H9 (cell line): ENCODE results near the gene CD9. TPM values are rescaled to one million over a fixed set of nuclear protein-coding genes. Genes with fewer than 3 reads are reported as not detected.
A peak's percentile ranks its signal among the peaks of the same experiment; 100 is the strongest.

Experiments
- DNase-seq: peaks from one replicate; pipeline ENCODE4 v3.0.0-alpha.2; 2017
- H2AFZ ChIP-seq: one replicate; pipeline ENCODE4 v1.6.1; 2013; ENCODE audit warnings: mild to moderate bottlenecking, low read length, control low read depth, moderate library complexity
- H2AK5ac ChIP-seq: 2 replicates; pipeline ENCODE4 v1.6.1; 2013; ENCODE audit warnings: low read length, control low read depth, mixed read lengths; ENCODE audit not compliant: insufficient read length
- H2BK120ac ChIP-seq: one replicate; pipeline ENCODE4 v1.6.1; 2013; ENCODE audit warnings: low read depth, mild to moderate bottlenecking, low read length, control low read depth, inconsistent platforms; ENCODE audit not compliant: poor library complexity, severe bottlenecking
- H2BK12ac ChIP-seq: 2 replicates; pipeline ENCODE4 v1.6.1; 2013; ENCODE audit warnings: low read length, control low read depth, mixed read lengths, low read depth; ENCODE audit not compliant: insufficient read length
- H2BK15ac ChIP-seq: 2 replicates; pipeline ENCODE4 v1.6.1; 2013; ENCODE audit warnings: low read depth, low read length, control low read depth
- H2BK20ac ChIP-seq: one replicate; pipeline ENCODE4 v1.6.1; 2013; ENCODE audit warnings: low read depth, mild to moderate bottlenecking, low read length, control low read depth, inconsistent platforms; ENCODE audit not compliant: poor library complexity, severe bottlenecking
- H2BK5ac ChIP-seq: 2 replicates; pipeline ENCODE4 v1.6.1; 2013; ENCODE audit warnings: low read length, control low read depth, mixed read lengths; ENCODE audit not compliant: insufficient read length
- H3K14ac ChIP-seq: 2 replicates; pipeline ENCODE4 v1.6.1; 2013; ENCODE audit warnings: low read length, control low read depth; ENCODE audit not compliant: insufficient read depth
- H3K18ac ChIP-seq: 2 replicates; pipeline ENCODE4 v1.6.1; 2013; ENCODE audit warnings: low read depth, mild to moderate bottlenecking, mixed read lengths, low read length, control low read depth; ENCODE audit not compliant: insufficient read length
- H3K23ac ChIP-seq: 2 replicates; pipeline ENCODE4 v1.6.1; 2013; ENCODE audit warnings: low read length, control low read depth, mixed read lengths, low read depth; ENCODE audit not compliant: insufficient read length
- H3K23me2 ChIP-seq: 2 replicates; pipeline ENCODE4 v1.6.1; 2013; ENCODE audit warnings: low read depth, mild to moderate bottlenecking, mixed read lengths, low read length, control low read depth; ENCODE audit not compliant: insufficient read length, poor library complexity, severe bottlenecking
- H3K27ac ChIP-seq: 2 replicates; pipeline ENCODE4 v1.5.1; 2013; ENCODE audit warnings: low read length, control low read depth, mixed read lengths, low read depth; ENCODE audit not compliant: insufficient read length
- H3K27me3 ChIP-seq: 2 replicates; pipeline ENCODE4 v1.6.1; 2013; ENCODE audit warnings: low read length, control low read depth, inconsistent platforms; ENCODE audit not compliant: insufficient read depth
- H3K4ac ChIP-seq: 2 replicates; pipeline ENCODE4 v1.6.1; 2013; ENCODE audit warnings: low read depth, mild to moderate bottlenecking, control low read depth, inconsistent platforms, low read length, moderate library complexity
- H3K4me1 ChIP-seq: 2 replicates; pipeline ENCODE4 v1.6.1; 2013; ENCODE audit warnings: low read length, control low read depth, inconsistent platforms; ENCODE audit not compliant: insufficient read depth
- H3K4me2 ChIP-seq: 2 replicates; pipeline ENCODE4 v1.6.1; 2013; ENCODE audit warnings: low read length, control low read depth, mixed read lengths; ENCODE audit not compliant: insufficient read length, insufficient read depth
- H3K56ac ChIP-seq: 2 replicates; pipeline ENCODE4 v1.6.1; 2013; ENCODE audit warnings: low read depth, mild to moderate bottlenecking, mixed read lengths, low read length, control low read depth; ENCODE audit not compliant: insufficient read length
- H3K79me1 ChIP-seq: 2 replicates; pipeline ENCODE4 v1.6.1; 2013; ENCODE audit warnings: low read depth, mild to moderate bottlenecking, moderate library complexity, low read length, control low read depth, inconsistent platforms; ENCODE audit not compliant: insufficient read depth, poor library complexity, severe bottlenecking
- H3K79me2 ChIP-seq: 2 replicates; pipeline ENCODE4 v1.6.1; 2013; ENCODE audit warnings: low read length, control low read depth, inconsistent platforms; ENCODE audit not compliant: insufficient read depth
- H3K9ac ChIP-seq: 2 replicates; pipeline ENCODE4 v1.6.1; 2013; ENCODE audit warnings: low read length, control low read depth, mixed read lengths; ENCODE audit not compliant: insufficient read length; ENCODE audit errors: extremely low read depth
- H3K9me3 ChIP-seq: one replicate; pipeline ENCODE4 v1.6.1; 2013; ENCODE audit warnings: low read depth, low read length, inconsistent platforms; ENCODE audit not compliant: control insufficient read depth
- H3T11ph ChIP-seq: one replicate; pipeline ENCODE4 v1.6.1; 2013; ENCODE audit warnings: mild to moderate bottlenecking, low read length, control low read depth, inconsistent platforms
- H4K20me1 ChIP-seq: one replicate; pipeline ENCODE4 v1.6.1; 2013; ENCODE audit not compliant: control insufficient read depth, insufficient read length, insufficient read depth
- H4K5ac ChIP-seq: 2 replicates; pipeline ENCODE4 v1.6.1; 2013; ENCODE audit warnings: low read depth, mild to moderate bottlenecking, mixed read lengths, low read length, control low read depth; ENCODE audit not compliant: insufficient read length
- H4K8ac ChIP-seq: replicated peaks from 2 replicates; pipeline ENCODE4 v1.6.1; 2013; ENCODE audit warnings: low read length, control low read depth, mixed read lengths, low read depth; ENCODE audit not compliant: insufficient read length
- H4K91ac ChIP-seq: 2 replicates; pipeline ENCODE4 v1.6.1; 2013; ENCODE audit warnings: low read depth, mild to moderate bottlenecking, moderate library complexity, mixed read lengths, low read length, control low read depth; ENCODE audit not compliant: insufficient read length
- H3K27ac Mint-ChIP-seq, 3 experiments: 2 replicates in 2 of 3; 3 replicates in 1 of 3; pipeline ENCODE4 v1.8.0; 2020 to 2021; ENCODE audit warnings: mixed read lengths in 3 of 3, mild to moderate bottlenecking in 1 of 3, moderate library complexity in 1 of 3
- H3K27me3 Mint-ChIP-seq: 2 replicates; pipeline ENCODE4 v1.8.0; 2021; ENCODE audit warnings: low read depth, mild to moderate bottlenecking, moderate library complexity, mixed read lengths
- H3K36me3 Mint-ChIP-seq, 3 experiments: 2 replicates in 2 of 3; 3 replicates in 1 of 3; pipeline ENCODE4 v1.8.0; 2020 to 2021; ENCODE audit warnings: low read depth in 3 of 3, mixed read lengths in 3 of 3; ENCODE audit not compliant: insufficient read depth in 1 of 3
- H3K4me1 Mint-ChIP-seq, 2 experiments: 2 replicates each; pipeline ENCODE4 v1.8.0; 2020; ENCODE audit warnings: mixed read lengths in 2 of 2
- H3K4me3 Mint-ChIP-seq, 2 experiments: 2 replicates in 1 of 2; 3 replicates in 1 of 2; pipeline ENCODE4 v1.8.0; 2020 to 2021; ENCODE audit warnings: mild to moderate bottlenecking in 2 of 2, mixed read lengths in 2 of 2, moderate library complexity in 1 of 2
- H3K9me3 Mint-ChIP-seq, 2 experiments: 2 replicates in 1 of 2; 3 replicates in 1 of 2; pipeline ENCODE4 v1.8.0; 2020; ENCODE audit warnings: mild to moderate bottlenecking in 2 of 2, mixed read lengths in 2 of 2, moderate library complexity in 1 of 2
- CTCF ChIP-seq: fragments of 200-600 bp; sonication (generic); conservative IDR thresholded peaks from 3 replicates; pipeline ENCODE4 v1.8.0; 2021; ENCODE audit warnings: antibody characterized with exemption, mild to moderate bottlenecking
- WGBS: extraction: QIAGEN DNeasy Blood & Tissue Kit; methylation state at CpG from one replicate; pipeline ENCODE4 v1.1.7; 2013; ENCODE audit warnings: missing lambda C conversion rate, low lambda C conversion rate, mixed read lengths; ENCODE audit not compliant: insufficient read length; ENCODE audit errors: extremely low coverage; 5-methylcytosine and 5-hydroxymethylcytosine counted together
- total RNA-seq: library from RNA; stranded (reverse); gene quantifications from 2 replicates; pipeline ENCODE4 v1.2.1, GENCODE V29; 2021

Gene CD9
- total RNA-seq, 1 experiment from 2014 or later, result 132 TPM

GRCh38 chr12:6213969-6214368, 13.8 kb downstream of the CD9 start:
- Histone ChIP-seq H2BK12ac (no peak overlapping the region), H3K4me1 (peaks cover 38% of the 10 kb centered on the region; the same call in 1 of the 2 replicates), H3K56ac (no peak overlapping the region), H4K20me1 (no peaks in the 10 kb centered on the region), H3K9ac (no peak overlapping the region), H2BK20ac (no peak overlapping the region), H3K23ac (no peak overlapping the region), H2BK15ac (no peak overlapping the region), H3T11ph (no peak overlapping the region), H3K18ac (no peak overlapping the region), H3K14ac (no peak overlapping the region), H3K79me1 (peaks cover 3% of the 10 kb centered on the region), H2BK120ac (no peak overlapping the region), H4K91ac (no peak overlapping the region), H3K27me3 (no peaks in the 10 kb centered on the region), H4K5ac (no peak overlapping the region), H3K4me2 (no peak overlapping the region), H3K27ac (peak overlapping the region; percentile 97), H2AK5ac (no peak overlapping the region), H3K4ac (no peak overlapping the region), H3K9me3 (no peaks in the 10 kb centered on the region), H3K23me2 (no peaks in the 10 kb centered on the region), H2AFZ (no peak overlapping the region), H2BK5ac (no peak overlapping the region), H3K79me2 (peaks cover 13% of the 10 kb centered on the region), H4K8ac (no peak overlapping the region)
- H3K36me3 Mint-ChIP-seq, result peaks cover 12 to 45% (median 25%) of the 10 kb centered on the region in 3 experiments; a peak in 6 of 7 replicates
- H3K27me3 Mint-ChIP-seq, result no peaks in the 10 kb centered on the region; the same call in 1 of the 2 replicates
- no peaks in the 10 kb centered on the region; a peak in 1 of 5 replicates for H3K9me3 Mint-ChIP-seq
- WGBS, result no CpG with 5 or more reads among the region's 6 CpGs
- peaks cover 75 to 86% of the 10 kb centered on the region in 2 experiments for H3K4me1 Mint-ChIP-seq
- H3K27ac Mint-ChIP-seq, result peak overlapping the region; percentile 54 to 98 (median 71); a peak in 6 of 7 replicates
- no peak overlapping the region for H3K4me3 Mint-ChIP-seq
- no peak for DNase-seq
- TF ChIP-seq CTCF, result no peak
